GM12801 (cell line): ENCODE results near the gene ITPK1.

Experiments
- TF ChIP-seq, protein P1 (sequence below): IDR thresholded peaks from one replicate; pipeline ENCODE4 v1.5.1; 2011; ENCODE audit warnings: control low read depth; ENCODE audit not compliant: insufficient read length; ENCODE audit errors: extremely low read depth

The ITPK1 gene

DNA sequence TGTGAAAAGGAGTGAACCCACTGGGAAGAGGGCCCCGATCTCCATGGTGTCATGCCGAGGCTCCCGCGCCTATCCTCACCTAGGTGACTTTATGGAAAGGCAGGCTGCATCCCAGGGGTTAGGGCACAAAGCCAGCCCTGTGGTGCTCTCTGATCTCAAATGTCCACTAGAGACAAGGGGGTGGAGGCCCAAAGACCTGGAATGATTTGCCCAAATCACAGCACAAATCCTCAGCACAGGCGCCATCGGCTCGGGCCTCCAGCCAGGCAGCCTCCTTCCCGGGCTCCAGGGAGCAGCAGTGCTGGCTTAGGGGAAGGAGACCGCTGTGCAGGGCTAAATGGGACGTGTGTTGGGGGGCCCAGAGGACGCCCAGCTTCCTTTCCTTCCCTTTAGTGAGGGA is 175.2 kb downstream of the ITPK1 start:
- TF ChIP-seq, protein P1, sequence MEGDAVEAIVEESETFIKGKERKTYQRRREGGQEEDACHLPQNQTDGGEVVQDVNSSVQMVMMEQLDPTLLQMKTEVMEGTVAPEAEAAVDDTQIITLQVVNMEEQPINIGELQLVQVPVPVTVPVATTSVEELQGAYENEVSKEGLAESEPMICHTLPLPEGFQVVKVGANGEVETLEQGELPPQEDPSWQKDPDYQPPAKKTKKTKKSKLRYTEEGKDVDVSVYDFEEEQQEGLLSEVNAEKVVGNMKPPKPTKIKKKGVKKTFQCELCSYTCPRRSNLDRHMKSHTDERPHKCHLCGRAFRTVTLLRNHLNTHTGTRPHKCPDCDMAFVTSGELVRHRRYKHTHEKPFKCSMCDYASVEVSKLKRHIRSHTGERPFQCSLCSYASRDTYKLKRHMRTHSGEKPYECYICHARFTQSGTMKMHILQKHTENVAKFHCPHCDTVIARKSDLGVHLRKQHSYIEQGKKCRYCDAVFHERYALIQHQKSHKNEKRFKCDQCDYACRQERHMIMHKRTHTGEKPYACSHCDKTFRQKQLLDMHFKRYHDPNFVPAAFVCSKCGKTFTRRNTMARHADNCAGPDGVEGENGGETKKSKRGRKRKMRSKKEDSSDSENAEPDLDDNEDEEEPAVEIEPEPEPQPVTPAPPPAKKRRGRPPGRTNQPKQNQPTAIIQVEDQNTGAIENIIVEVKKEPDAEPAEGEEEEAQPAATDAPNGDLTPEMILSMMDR, result no peak

DNA sequence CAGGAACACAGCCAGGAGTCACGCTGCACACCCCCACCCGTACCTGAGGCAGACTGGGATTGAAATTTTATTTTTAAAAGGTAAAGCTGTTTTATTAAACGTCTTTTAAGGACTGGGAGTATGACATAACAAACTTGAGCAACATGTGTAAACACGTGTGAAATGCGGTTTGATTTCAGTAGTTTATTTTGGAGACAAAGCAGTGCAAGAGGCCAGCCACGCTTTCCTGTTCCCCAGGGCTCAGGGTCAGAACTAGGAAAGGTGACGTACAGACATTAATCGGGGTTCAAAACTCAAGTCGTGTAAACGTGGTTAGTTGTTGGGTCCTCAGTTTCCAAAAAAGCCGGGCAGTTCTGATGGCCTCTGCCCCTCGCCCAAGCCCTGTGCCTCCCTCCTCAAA is 176.0 kb downstream of the ITPK1 start:
- TF ChIP-seq, protein P1, result no peak

DNA sequence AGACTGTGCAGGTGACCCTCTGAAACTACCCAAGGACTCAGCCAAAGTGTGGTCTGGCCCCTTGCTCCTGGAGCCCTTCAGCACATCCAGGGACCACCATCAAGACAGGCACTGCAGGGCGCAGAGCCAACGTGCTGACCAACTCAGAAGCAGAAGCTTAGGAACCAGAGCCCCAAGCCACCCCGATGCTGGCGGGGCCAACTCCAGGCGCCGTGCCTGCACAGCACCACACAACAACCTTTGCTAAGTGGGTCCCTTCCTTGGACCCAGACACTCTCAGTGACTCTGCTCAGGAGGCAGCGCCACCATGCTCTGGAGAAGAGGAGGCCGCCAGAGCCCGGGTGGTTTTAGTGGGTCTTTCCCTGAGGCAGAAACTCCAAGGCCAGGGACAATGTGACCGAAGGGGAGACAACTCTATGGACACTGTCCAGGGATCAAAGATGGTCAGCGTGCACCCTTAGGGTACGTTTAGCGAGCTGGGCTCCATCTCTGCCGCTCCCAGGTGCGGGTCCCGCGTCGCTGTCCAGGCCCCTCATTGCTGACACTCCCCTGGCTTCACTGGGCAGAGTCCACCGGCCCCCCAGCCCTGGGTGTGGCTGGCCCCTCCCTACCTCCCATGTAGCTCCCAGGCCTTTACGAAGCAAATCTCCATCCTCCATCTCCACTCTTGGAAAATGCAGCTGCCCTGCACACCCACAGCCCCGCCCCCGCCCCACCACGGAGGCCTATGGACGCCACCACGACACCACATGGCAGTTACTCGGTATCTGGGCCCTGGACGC is 176.6 kb downstream of the ITPK1 start:
- TF ChIP-seq, protein P1, result no peak

DNA sequence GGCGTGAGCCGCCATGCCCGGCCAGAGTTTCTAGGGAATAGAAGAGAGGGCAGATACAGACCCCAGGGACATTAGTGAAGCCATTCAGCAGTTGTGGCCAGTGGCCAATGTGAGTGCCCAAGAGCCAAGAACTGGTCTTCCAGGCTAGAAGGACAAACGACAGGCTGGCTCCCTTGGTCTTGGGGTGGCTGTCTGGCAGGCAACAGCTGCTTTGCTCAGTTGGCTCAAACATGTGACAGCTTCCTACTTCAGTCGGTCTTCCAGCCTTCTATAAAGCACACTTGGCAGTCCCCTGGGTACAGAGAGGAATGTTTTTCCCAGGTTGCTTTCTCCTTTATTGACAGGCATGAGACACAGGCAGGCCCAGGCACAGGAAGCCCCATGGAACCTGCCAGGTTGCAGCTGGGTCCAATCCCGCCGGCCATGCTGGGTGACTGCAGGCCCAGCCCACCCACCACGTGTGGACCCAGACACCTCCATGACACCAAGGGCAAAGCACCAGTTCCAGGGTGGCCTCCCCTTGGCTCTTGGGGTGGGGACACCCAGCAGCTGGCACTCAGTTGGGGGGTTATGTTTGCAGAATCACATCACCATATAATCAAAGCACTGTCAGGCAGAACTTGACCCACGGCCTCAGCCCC is 177.4 kb downstream of the ITPK1 start:
- TF ChIP-seq, protein P1, result no peak

DNA sequence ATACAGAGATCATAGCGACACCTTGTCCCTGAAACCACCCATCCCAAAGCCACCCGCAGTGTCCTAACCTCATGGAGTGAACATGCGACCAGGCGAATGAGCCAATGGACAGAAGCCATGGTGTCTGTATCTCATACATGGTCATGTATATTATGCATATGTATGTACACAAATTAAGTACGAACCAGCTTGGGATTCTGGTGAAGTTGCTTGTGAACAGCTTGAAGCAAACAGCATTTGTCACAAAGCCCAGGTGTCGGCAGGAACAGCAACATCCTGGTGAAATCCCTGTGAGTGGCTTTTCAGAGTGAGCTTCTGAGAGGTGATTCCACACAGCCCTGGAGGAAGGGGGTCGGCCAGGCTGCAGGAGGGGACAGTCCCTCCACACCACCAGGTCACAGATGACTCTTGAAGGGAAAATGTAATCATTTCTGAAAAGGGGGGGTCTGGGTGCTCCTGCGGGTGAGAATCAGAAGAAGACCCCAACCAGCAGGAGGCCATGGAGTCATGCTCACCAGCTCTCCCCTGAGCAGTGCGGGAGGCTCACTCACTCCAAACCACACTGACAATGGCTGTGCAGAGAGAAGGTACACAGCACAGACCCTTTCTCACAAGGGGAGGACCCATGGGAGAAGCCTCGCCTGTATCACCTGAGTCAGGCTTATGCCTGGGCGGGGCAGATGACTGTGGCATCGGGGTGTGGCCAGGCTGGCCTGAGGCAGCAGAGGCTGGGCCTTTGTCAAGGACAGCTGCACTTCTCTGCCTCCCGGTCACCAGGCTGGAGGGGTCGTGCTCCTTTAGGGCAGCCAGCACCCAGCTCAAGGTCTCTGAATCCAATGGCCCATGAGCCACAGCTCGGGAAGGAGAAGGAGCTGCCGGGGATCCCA is 178.4 kb downstream of the ITPK1 start:
- TF ChIP-seq, protein P1, result no peak

DNA sequence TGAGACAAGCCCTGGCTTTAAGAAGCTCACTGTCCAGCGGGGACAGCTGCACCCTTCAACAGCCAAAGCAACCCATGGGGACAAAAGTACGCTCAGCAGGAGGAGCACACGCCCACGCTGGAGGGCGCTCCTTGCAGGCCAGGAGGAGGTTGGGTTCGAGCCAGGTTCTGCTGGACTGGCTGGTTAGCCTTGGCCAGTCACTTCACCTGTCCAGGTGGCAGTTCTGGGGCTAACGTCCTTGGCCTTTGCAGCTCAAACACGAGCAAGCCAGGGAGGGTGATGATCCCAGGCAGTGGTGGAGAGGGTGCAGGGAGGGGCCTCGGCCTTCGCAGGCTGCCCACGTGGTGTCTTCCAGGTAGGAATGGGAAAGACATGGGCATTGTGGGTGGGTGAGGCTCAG is 179.6 kb downstream of the ITPK1 start:
- TF ChIP-seq, protein P1, result no peak

DNA sequence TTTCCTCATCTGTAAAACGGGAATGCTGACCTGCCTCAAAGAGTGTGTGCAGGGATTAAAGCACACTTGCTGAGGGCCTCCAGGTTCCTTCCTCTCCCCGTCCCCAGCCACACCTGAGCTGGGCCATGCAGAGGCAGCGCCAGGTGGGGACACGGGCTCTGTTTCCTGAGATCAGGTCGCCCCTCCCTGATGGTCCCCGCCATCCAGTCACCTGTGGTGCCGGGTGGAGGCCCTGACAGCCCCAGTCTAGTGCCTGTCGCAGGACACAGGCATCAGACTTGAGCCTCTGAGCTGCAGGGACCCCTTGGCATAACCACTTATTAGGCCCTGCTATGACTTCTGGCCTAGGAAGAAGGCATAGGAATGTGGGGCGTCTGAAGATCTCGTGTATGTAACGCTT is 180.3 kb downstream of the ITPK1 start:
- TF ChIP-seq, protein P1, result no peak
